PC-9 (cell line): ENCODE measurements around the gene OR4K5. TPM values are rescaled to one million over a fixed set of nuclear protein-coding genes. Genes with fewer than 3 reads are reported as not detected.

Experiments used
- BruUV-seq: library from RNA; stranded (reverse); fragments of 400-500 nt; replicated peaks from 2 replicates; lab custom pipeline; 2021; lab: Mats Ljungman, UMichigan
- CTCF ChIA-PET: fragments of 300-600 bp; sonication (Branson Sonifier 250); formaldehyde crosslinking; loops from one replicate; lab custom pipeline; 2022; ENCODE audit warnings: antibody characterized with exemption; lab: Charles Lee
- POLR2A ChIA-PET: fragments of 300-600 bp; sonication (Branson Sonifier 250); formaldehyde crosslinking; loops from one replicate; lab custom pipeline; 2022; ENCODE audit warnings: antibody characterized with exemption; ENCODE audit not compliant: unreplicated experiment; lab: Charles Lee
- DNase-seq, 2 experiments: peaks; one replicate each; pipeline versions ENCODE4 v3.0.0 to v3.0.0-alpha.2; 2015 to 2022; ENCODE audit warnings: mixed read lengths in 1 of 2
- H2AFZ ChIP-seq: fragments of 200-600 bp; sonication (generic); 2 replicates; pipeline ENCODE4 v1.8.1; 2017; ENCODE audit warnings: antibody characterized with exemption
- H3F3A ChIP-seq: fragments of 200-600 bp; sonication (generic); 2 replicates; pipeline ENCODE4 v1.8.1; 2017; ENCODE audit warnings: antibody characterized with exemption, mild to moderate bottlenecking, low read depth; ENCODE audit not compliant: insufficient read depth
- H3K27ac ChIP-seq: fragments of 200-600 bp; sonication (generic); 2 replicates; pipeline ENCODE4 v1.6.1; 2016; ENCODE audit warnings: mixed run types
- H3K27me3 ChIP-seq: fragments of 200-600 bp; sonication (generic); 2 replicates; pipeline ENCODE4 v1.6.1; 2016; ENCODE audit warnings: low read depth, mixed run types; ENCODE audit not compliant: insufficient read depth
- H3K36me3 ChIP-seq: fragments of 200-600 bp; sonication (generic); 2 replicates; pipeline ENCODE4 v1.6.1; 2016; ENCODE audit warnings: low read depth, mixed run types
- H3K4me1 ChIP-seq: fragments of 200-600 bp; sonication (generic); replicated peaks from 2 replicates; pipeline ENCODE4 v1.6.1; 2016; ENCODE audit warnings: mixed run types; ENCODE audit not compliant: insufficient read depth
- H3K4me2 ChIP-seq: fragments of 200-600 bp; sonication (generic); 2 replicates; pipeline ENCODE4 v1.6.1; 2017; ENCODE audit warnings: mixed run types
- H3K4me3 ChIP-seq: fragments of 200-600 bp; sonication (generic); 2 replicates; pipeline ENCODE4 v1.6.1; 2016; ENCODE audit warnings: mixed run types
- H3K79me2 ChIP-seq: fragments of 200-600 bp; sonication (generic); 2 replicates; pipeline ENCODE4 v1.6.1; 2017; ENCODE audit warnings: low read depth, mixed run types
- H3K9me2 ChIP-seq: fragments of 200-600 bp; sonication (generic); 2 replicates; pipeline ENCODE4 v1.8.1; 2017; ENCODE audit warnings: mild to moderate bottlenecking; ENCODE audit not compliant: insufficient read depth
- H3K9me3 ChIP-seq: fragments of 200-600 bp; sonication (generic); 2 replicates; pipeline ENCODE4 v1.8.1; 2016; ENCODE audit warnings: low read depth; ENCODE audit not compliant: insufficient read depth
- H4K20me1 ChIP-seq: fragments of 200-600 bp; sonication (generic); 2 replicates; pipeline ENCODE4 v1.8.1; 2017; ENCODE audit not compliant: insufficient read depth
- EZH2 ChIP-seq: fragments of 200-600 bp; sonication (generic); IDR thresholded peaks from 2 replicates; pipeline ENCODE4 v1.8.0; 2017; ENCODE audit warnings: antibody characterized with exemption, low read depth
- intact Hi-C: fragments of 100-400 bp; cut with micrococcal nuclease; formaldehyde crosslinking; loops from one replicate; pipeline ENCODE4 v1.10.0; 2022; ENCODE audit not compliant: unreplicated experiment
- total RNA-seq: library from RNA; stranded (reverse); gene quantifications from 2 replicates; pipeline ENCODE4 v1.2.3, GENCODE V29; 2021
- TF ChIP-seq, protein P1 (sequence below): fragments of 200-600 bp; sonication (generic); conservative IDR thresholded peaks from 2 replicates; pipeline ENCODE4 v1.6.1; 2017; ENCODE audit warnings: mixed run types, antibody characterized with exemption, mild to moderate bottlenecking, moderate library complexity

The OR4K5 gene
- total RNA-seq, 1 experiment from 2014 or later, result not detected

DNA sequence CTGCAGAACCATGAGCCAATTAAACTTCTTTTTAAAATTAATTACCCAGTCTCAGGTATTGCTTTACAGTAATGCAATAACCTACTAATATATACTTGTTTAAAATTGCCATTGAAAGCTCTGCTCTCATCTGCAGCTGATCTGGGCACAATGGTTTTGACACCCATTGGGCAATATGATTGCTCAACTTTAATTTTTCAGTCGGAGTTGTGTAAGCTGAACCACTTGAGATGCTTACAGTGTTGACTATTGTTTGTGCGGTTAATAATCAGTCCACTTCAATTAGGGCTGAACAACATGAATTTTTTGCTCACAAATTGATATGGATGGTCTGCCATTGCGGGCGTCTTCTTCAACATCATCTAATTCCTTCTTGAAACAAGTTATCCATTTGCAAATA is 18.0 kb upstream of the OR4K5 start:
- Histone ChIP-seq H4K20me1 (no peaks in the 10 kb centered on the region), H2AFZ (no peak overlapping the region), H3K4me1 (no peaks in the 10 kb centered on the region), H3F3A (no peaks in the 10 kb centered on the region), H3K9me3 (no peaks in the 10 kb centered on the region), H3K27me3 (no peaks in the 10 kb centered on the region), H3K4me3 (no peak overlapping the region), H3K4me2 (no peak overlapping the region), H3K27ac (no peak overlapping the region), H3K79me2 (no peaks in the 10 kb centered on the region), H3K36me3 (no peaks in the 10 kb centered on the region), H3K9me2 (no peaks in the 10 kb centered on the region)
- no TSS peak for BruUV-seq
- intact Hi-C loops, result no loop called here
- CTCF ChIA-PET, result no interaction called here
- TF ChIP-seq EZH2, result no peak
- TF ChIP-seq, protein P1, sequence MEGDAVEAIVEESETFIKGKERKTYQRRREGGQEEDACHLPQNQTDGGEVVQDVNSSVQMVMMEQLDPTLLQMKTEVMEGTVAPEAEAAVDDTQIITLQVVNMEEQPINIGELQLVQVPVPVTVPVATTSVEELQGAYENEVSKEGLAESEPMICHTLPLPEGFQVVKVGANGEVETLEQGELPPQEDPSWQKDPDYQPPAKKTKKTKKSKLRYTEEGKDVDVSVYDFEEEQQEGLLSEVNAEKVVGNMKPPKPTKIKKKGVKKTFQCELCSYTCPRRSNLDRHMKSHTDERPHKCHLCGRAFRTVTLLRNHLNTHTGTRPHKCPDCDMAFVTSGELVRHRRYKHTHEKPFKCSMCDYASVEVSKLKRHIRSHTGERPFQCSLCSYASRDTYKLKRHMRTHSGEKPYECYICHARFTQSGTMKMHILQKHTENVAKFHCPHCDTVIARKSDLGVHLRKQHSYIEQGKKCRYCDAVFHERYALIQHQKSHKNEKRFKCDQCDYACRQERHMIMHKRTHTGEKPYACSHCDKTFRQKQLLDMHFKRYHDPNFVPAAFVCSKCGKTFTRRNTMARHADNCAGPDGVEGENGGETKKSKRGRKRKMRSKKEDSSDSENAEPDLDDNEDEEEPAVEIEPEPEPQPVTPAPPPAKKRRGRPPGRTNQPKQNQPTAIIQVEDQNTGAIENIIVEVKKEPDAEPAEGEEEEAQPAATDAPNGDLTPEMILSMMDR, result no peak
- DNase-seq, result no peak
- POLR2A ChIA-PET, result no interaction called here

DNA sequence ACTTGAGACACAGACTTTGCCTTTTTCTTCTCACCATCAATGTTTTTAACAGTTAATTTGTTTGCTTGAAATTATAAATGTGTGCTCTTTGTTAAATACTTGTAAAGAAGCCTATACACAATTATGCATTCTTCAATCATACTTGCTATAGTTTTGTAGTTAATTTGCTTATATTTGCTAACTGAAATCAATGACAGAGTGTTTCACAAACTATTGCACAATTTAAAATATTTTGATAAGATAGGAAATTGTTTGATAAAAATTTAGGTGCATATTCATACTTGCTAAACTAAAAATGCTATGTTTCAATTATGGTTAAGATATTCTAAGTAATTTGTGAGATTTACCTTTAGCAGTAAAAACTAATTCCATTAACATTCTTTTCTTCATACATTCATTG is 13.7 kb upstream of the OR4K5 start:
- Histone ChIP-seq H3K9me3 (no peaks in the 10 kb centered on the region), H3F3A (no peaks in the 10 kb centered on the region), H2AFZ (no peak overlapping the region), H3K4me1 (no peaks in the 10 kb centered on the region), H3K79me2 (no peaks in the 10 kb centered on the region), H3K4me3 (no peak overlapping the region), H4K20me1 (no peaks in the 10 kb centered on the region), H3K36me3 (no peaks in the 10 kb centered on the region), H3K4me2 (no peak overlapping the region), H3K9me2 (no peaks in the 10 kb centered on the region), H3K27me3 (no peaks in the 10 kb centered on the region), H3K27ac (no peak overlapping the region)
- CTCF ChIA-PET, result no interaction called here
- no TSS peak for BruUV-seq
- DNase-seq, result no peak
- intact Hi-C loops, result no loop called here
- POLR2A ChIA-PET, result no interaction called here
- TF ChIP-seq EZH2, result no peak
- TF ChIP-seq, protein P1, result no peak

DNA sequence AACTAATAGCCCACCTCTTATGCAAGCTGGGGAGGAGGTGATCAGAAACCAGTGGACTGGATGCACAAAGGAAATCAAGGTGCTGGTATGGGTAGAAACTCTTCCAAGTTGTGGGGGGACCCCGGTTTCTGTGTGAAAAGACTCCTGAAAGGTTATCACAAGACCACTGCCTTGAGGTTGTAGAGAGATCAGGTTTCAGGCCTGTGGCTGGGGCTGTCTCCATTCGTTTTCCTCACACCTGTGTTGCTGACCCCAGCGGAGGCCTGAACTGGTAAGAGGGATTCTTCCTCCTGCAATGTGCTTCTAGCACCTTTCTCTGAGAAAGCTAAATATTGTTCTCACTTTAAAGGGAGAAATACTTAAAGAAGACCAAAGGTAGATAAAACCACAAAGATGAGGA is 9.3 kb upstream of the OR4K5 start:
- no peaks in the 10 kb centered on the region for H3K79me2 ChIP-seq
- CTCF ChIA-PET, result no interaction called here
- H3K9me2 ChIP-seq, result no peaks in the 10 kb centered on the region
- H3K9me3 ChIP-seq, result no peaks in the 10 kb centered on the region
- no TSS peak for BruUV-seq
- TF ChIP-seq, protein P1, result no peak
- TF ChIP-seq EZH2, result no peak
- no peak overlapping the region for H2AFZ ChIP-seq
- no peak overlapping the region for H3K4me2 ChIP-seq
- no peaks in the 10 kb centered on the region for H3F3A ChIP-seq
- H4K20me1 ChIP-seq, result no peaks in the 10 kb centered on the region
- intact Hi-C loops, result no loop called here
- H3K36me3 ChIP-seq, result no peaks in the 10 kb centered on the region
- POLR2A ChIA-PET, result no interaction called here
- H3K4me1 ChIP-seq, result no peaks in the 10 kb centered on the region
- no peak overlapping the region for H3K27ac ChIP-seq
- DNase-seq, result no peak
- no peak overlapping the region for H3K4me3 ChIP-seq
- H3K27me3 ChIP-seq, result no peaks in the 10 kb centered on the region
